T-helper 22 cell (primary cell): Measurements from ENCODE around the gene TNFSF15.

Experiments
- DNase-seq: peaks from one replicate; pipeline ENCODE4 v3.0.0-alpha.2; 2020; ENCODE audit warnings: low read depth

The TNFSF15 gene

DNA sequence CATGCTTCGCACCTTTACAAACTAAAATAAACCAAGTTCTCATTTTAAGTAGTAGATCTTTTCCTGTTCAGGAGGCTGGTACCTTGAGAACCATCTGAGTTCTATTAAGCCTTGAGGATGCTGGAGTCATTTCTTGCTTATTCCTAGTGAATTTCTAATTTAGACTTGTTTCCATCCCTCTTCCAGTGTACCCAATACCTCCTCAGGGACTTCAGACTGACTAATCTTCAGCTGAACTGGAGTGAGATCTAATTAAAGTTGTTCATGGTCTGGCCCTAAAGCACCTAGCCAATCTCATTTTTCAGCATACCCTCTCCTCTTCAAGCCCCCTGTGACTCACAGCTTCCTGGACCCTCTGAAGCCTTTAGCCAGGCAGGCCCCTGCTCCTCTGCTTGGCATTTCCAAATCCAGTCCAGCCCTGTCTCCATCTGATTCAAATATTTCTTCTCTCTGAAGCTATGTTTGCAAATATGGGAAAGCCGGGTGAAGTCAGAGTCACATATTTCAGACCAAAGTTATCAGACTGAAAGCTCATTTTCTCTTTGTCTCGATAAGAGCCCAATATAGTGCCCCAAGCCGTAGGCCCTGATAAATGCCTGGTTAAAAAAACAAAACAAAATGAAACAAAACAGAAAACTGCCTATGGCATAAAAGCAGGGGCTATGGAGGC is 19.4 kb upstream of the TNFSF15 start:
- no peak for DNase-seq

DNA sequence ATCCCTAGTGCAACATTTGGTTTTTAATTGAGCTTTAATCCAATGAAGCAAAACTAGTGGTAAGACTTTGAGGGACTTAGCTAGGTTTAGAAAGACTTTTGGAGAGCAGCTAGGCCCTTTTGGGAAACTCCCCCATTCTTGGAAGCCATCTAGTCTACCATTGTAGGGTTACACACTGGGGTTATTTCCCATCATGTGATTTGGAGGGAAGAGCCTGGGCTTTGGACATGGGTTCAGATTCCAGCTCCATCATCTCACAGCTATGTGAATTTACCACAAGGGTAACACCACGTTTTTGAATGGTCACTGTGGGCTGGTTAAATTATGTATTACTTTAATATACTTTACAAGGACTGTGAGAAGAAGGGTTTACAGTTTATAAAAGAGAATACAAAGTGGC is 18.3 kb upstream of the TNFSF15 start:
- DNase-seq = no peak

- no peak for DNase-seq
These were observed 17.6 kb upstream of the TNFSF15 start for GRCh38 chr9:114823441-114823840.

- DNase-seq = no peak
These were observed 16.9 kb upstream of the TNFSF15 start for GRCh38 chr9:114822708-114823107.

- DNase-seq = no peak
These were observed 15.1 kb upstream of the TNFSF15 start for GRCh38 chr9:114820776-114821501.

- no peak for DNase-seq
These were observed 12.3 kb upstream of the TNFSF15 start for GRCh38 chr9:114818178-114818577.

DNA sequence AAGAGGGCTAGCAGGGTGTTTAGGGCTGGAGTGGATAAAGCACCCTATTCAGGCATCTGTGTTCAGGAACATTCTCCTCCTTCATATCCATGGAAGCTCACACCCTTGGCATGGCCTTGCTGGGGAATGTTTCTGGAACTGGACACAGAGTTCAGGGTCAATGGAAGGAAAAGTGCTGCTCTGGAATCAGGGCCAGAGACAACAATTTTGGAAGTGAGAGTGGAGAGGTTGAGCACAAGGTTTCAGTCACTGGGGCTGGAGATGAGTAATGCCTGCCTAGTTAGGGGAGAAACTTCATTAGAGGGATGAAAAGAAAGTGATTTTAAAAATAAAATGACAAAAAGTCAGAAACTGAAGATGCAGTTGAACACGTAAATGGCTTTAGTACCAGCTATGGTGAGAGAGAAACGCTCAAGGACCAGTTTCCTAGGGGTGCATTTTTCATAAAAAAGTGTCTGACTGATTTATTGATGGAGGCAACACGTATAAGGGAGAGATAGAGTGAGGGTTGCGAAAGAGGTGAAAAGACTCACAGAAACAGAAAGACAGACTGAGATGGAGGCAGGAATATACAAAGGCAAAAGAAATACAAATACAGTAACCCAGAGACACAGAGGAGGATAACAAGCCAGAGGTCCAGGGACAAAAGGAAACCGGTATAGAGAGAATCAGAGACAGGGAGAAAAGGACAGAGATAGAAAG is 8.0 kb upstream of the TNFSF15 start:
- DNase-seq = no peak

- no peak for DNase-seq
These were observed 6.3 kb upstream of the TNFSF15 start for GRCh38 chr9:114811966-114812636.

GRCh38 chr9:114811301-114811700 is 5.5 kb upstream of the TNFSF15 start:
- DNase-seq = no peak

DNA sequence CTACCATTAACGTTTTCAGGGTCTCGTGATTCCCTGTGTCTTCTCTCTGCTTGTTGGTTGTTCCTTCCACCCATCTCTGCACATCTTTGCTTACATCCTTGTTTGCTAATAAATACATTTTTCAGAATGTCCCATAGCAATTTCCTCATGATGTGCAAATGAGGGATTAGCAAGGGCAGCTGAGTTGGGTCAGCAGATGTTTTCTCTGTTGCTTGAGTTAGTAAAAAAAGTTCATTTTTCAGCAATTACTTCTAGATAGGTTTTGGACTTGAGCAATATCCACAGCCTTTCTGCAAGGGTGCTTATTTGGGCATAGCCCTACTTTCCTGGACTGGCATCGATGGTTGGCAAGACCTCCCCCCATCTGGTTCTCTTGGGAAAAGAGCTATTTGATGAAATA is 4.8 kb upstream of the TNFSF15 start:
- DNase-seq = no peak

GRCh38 chr9:114806526-114806900 is 674 bp upstream of the TNFSF15 start:
- DNase-seq = no peak

GRCh38 chr9:114804505-114804904 is 1.3 kb downstream of the TNFSF15 start:
- DNase-seq = no peak

GRCh38 chr9:114803479-114804265 is 2.2 kb downstream of the TNFSF15 start:
- no peak for DNase-seq

DNA sequence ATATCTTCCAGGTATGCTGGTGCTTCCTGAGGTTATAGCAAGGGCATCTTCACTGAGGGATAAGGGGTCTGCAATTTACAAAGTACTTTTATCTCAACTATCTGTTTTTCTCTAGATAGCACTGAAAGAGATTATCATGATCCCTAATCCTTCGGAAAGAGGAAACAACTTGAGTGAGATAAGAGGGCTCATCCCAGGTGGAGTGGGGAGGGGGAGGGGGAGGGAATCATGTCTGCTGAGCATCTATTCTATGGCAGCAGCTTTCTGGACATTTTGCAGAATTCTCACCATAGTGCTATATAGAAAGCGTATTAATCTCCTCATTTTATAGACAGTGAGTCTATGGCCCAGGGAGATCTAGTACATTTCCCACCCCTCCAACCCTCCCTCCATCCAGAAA is 5.9 kb downstream of the TNFSF15 start:
- no peak for DNase-seq

GRCh38 chr9:114799441-114799840 is 6.4 kb downstream of the TNFSF15 start:
- no peak for DNase-seq

DNA sequence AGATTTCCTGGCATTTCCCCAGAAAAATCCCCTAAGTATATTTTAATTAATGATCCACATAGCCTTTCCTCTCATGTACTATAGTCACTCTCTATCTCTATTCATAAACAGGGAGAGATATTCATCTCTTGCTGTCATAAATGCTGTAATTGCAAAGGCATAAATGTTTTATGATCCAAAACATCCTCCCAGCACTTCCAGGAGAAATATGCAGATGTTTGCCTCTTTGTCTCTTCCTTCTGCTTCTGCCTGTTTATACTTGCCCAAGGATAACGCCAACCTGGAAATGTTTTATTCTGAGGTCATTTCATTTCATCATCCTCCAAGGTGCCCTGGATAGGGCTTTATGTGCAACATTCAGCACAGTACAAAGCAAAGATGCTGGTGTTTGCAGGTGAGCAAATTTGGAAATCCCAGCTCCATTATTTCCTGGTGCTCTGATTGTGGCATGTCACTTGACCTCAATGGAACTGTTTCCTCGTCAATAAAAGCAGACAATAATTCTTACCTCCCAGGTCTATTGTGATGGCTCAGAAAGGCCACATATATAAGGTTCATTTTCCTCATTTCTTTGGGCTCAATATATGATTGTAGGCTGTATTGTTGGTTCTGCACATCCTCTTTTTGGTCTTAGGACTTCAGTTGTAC is 6.9 kb downstream of the TNFSF15 start:
- DNase-seq = no peak

DNA sequence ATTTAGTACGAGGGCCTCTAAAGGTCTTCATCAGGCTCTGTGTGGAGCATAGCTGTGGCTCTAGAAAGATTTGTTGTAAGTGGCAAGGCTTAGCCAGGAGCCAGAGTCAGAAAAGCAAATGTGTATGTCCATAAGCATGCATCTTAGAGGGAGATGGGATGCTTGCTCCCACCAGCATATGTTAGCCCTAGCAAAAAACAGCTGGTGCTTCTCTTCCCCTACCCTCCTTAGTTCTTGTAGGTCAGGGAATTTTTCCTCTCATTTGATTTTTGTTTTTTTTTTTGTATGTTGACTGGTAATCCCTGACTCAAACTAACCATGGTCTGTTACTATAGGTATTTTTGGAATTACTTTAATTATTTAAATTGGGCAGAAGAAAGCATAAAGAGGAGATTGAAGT is 7.7 kb downstream of the TNFSF15 start:
- no peak for DNase-seq

- DNase-seq = no peak
These were observed 13.4 kb downstream of the TNFSF15 start for GRCh38 chr9:114792396-114792795.

GRCh38 chr9:114791736-114792135 is 14.1 kb downstream of the TNFSF15 start:
- DNase-seq = no peak

- no peak for DNase-seq
These were observed 14.5 kb downstream of the TNFSF15 start for GRCh38 chr9:114791312-114791711.

GRCh38 chr9:114790521-114790920 is 15.3 kb downstream of the TNFSF15 start:
- no peak for DNase-seq
